Embryonic facial prominence (tissue), 1 donor: ENCODE data around the gene MOCS3.

Experiments
- DNase-seq: peaks from one replicate; pipeline ENCODE4 v3.0.0-alpha.2; 2016; ENCODE audit errors: extremely low spot score

Gene MOCS3

GRCh38 chr20:50958615-50959542 is at the start of gene MOCS3:
TSS of gene MOCS3 (plus strand) at chr20:50958818. CDS start at chr20:50958843, 25 bp downstream.
- DNase-seq: peak; percentile 90

- no peak for DNase-seq
Measured at GRCh38 chr20:50909413-50909812, 49.2 kb upstream of the MOCS3 start.

- no peak for DNase-seq
Measured at GRCh38 chr20:50911030-50911429, 47.6 kb upstream of the MOCS3 start.

- DNase-seq: no peak
Measured at GRCh38 chr20:50911716-50912115, 46.9 kb upstream of the MOCS3 start.

- DNase-seq: no peak
Measured at GRCh38 chr20:50913690-50914375, 44.8 kb upstream of the MOCS3 start.

GRCh38 chr20:50915424-50915823 is 43.2 kb upstream of the MOCS3 start:
- no peak for DNase-seq

GRCh38 chr20:50916257-50916656 is 42.4 kb upstream of the MOCS3 start:
- DNase-seq: no peak

- DNase-seq: no peak
Measured at GRCh38 chr20:50916934-50917333, 41.7 kb upstream of the MOCS3 start.

- no peak for DNase-seq
Measured at GRCh38 chr20:50918403-50918802, 40.2 kb upstream of the MOCS3 start.

GRCh38 chr20:50919567-50919966 is 39.1 kb upstream of the MOCS3 start:
- DNase-seq: no peak

GRCh38 chr20:50920997-50921396 is 37.6 kb upstream of the MOCS3 start:
- DNase-seq: no peak

- DNase-seq: no peak
Measured at GRCh38 chr20:50921803-50922501, 36.7 kb upstream of the MOCS3 start.

GRCh38 chr20:50924261-50924920 is 34.2 kb upstream of the MOCS3 start:
- DNase-seq: no peak

- no peak for DNase-seq
Measured at GRCh38 chr20:50926530-50926929, 32.1 kb upstream of the MOCS3 start.

GRCh38 chr20:50928469-50928868 is 30.1 kb upstream of the MOCS3 start:
- no peak for DNase-seq

GRCh38 chr20:50929299-50930138 is 29.1 kb upstream of the MOCS3 start:
- DNase-seq: peak; percentile 91

- DNase-seq: no peak
Measured at GRCh38 chr20:50930139-50930975, 28.3 kb upstream of the MOCS3 start.

GRCh38 chr20:50930976-50931305 is 27.7 kb upstream of the MOCS3 start:
- peak; percentile 49 for DNase-seq

- DNase-seq: peak; percentile 90
Measured at GRCh38 chr20:50931306-50932015, 27.2 kb upstream of the MOCS3 start, which contains the start of gene ADNP. TSS of gene ADNP (minus strand) at chr20:50931437. CDS start at chr20:50903996, 27,441 bp downstream.
